WTC11 (cell line): ENCODE measurements around the gene EPHX1. TPM values are rescaled to one million over a fixed set of nuclear protein-coding genes. Genes with fewer than 3 reads are reported as not detected.
A peak's percentile ranks its signal among the peaks of the same experiment; 100 is the strongest.

Experiments
- ATAC-seq: fragments of 200-7000 bp; cut with Tn5 transposase; 2 replicates; pipeline ENCODE4 v1.10.0; 2021; ENCODE audit warnings: mild to moderate bottlenecking, moderate library complexity
- CTCF ChIA-PET: fragments of 300-600 bp; sonication (Branson Sonifier 250); formaldehyde crosslinking; loops from one replicate; lab custom pipeline; 2021; ENCODE audit warnings: antibody characterized with exemption; lab: Charles Lee
- POLR2A ChIA-PET: fragments of 350-600 bp; sonication (Branson Sonifier 250); formaldehyde crosslinking; loops from one replicate; lab custom pipeline; 2021; ENCODE audit warnings: antibody characterized with exemption; lab: Charles Lee
- DNase-seq: peaks from one replicate; pipeline ENCODE4 v3.0.0; 2021; ENCODE audit warnings: low spot score
- H3K27ac Mint-ChIP-seq: 2 replicates; pipeline ENCODE4 v1.8.0; 2021; ENCODE audit warnings: mixed read lengths
- H3K27me3 Mint-ChIP-seq: 2 replicates; pipeline ENCODE4 v1.8.0; 2021; ENCODE audit warnings: low read depth, mild to moderate bottlenecking, moderate library complexity, mixed read lengths
- H3K36me3 Mint-ChIP-seq: 2 replicates; pipeline ENCODE4 v1.8.0; 2021; ENCODE audit warnings: mixed read lengths
- H3K4me1 Mint-ChIP-seq: 2 replicates; pipeline ENCODE4 v1.8.0; 2022; ENCODE audit warnings: mixed read lengths
- H3K4me3 Mint-ChIP-seq: 2 replicates; pipeline ENCODE4 v1.8.0; 2021; ENCODE audit warnings: mild to moderate bottlenecking, moderate library complexity, mixed read lengths
- H3K9me3 Mint-ChIP-seq: 2 replicates; pipeline ENCODE4 v1.8.0; 2021; ENCODE audit warnings: mixed read lengths
- CBFB ChIP-seq: sonication (generic); formaldehyde crosslinking; IDR thresholded peaks from 2 replicates; pipeline ENCODE4 v1.8.1; 2022; ENCODE audit warnings: mild to moderate bottlenecking, low read depth, missing genetic modification reagents
- FOXJ3 ChIP-seq: sonication (generic); formaldehyde crosslinking; IDR thresholded peaks from 2 replicates; pipeline ENCODE4 v1.9.0; 2021; ENCODE audit warnings: missing genetic modification reagents, mild to moderate bottlenecking, borderline replicate concordance
- GRHL2 ChIP-seq: fragments of 250-450 bp; sonication (Bioruptor Pico); IDR thresholded peaks from 2 replicates; pipeline ENCODE4 v1.8.0; 2022; ENCODE audit warnings: mild to moderate bottlenecking, moderate library complexity; ENCODE audit not compliant: insufficient replicate concordance, severe bottlenecking
- HMGA2 ChIP-seq: fragments of 250-450 bp; sonication (Bioruptor Pico); IDR thresholded peaks from 2 replicates; pipeline ENCODE4 v1.4.0; 2021; ENCODE audit warnings: mild to moderate bottlenecking, moderate library complexity
- MXD4 ChIP-seq: fragments of 250-450 bp; sonication (Bioruptor Pico); IDR thresholded peaks from 2 replicates; pipeline ENCODE4 v1.8.0; 2021; ENCODE audit warnings: mild to moderate bottlenecking, moderate library complexity, borderline replicate concordance
- PRRX2 ChIP-seq: fragments of 250-450 bp; sonication (Bioruptor Pico); IDR thresholded peaks from 2 replicates; pipeline ENCODE4 v1.8.0; 2021; ENCODE audit warnings: mild to moderate bottlenecking
- RELA ChIP-seq: sonication (generic); formaldehyde crosslinking; IDR thresholded peaks from 2 replicates; pipeline ENCODE4 v1.8.1; 2022; ENCODE audit warnings: missing genetic modification reagents, mild to moderate bottlenecking, borderline replicate concordance
- TP53 ChIP-seq: sonication (generic); formaldehyde crosslinking; IDR thresholded peaks from 2 replicates; pipeline ENCODE4 v1.8.1; 2023; ENCODE audit warnings: mild to moderate bottlenecking, missing genetic modification reagents
- ZNF232 ChIP-seq: sonication (generic); formaldehyde crosslinking; IDR thresholded peaks from 2 replicates; pipeline ENCODE4 v1.8.0; 2022; ENCODE audit warnings: mild to moderate bottlenecking, missing genetic modification reagents
- ZNF423 ChIP-seq: fragments of 250-450 bp; sonication (Bioruptor Pico); IDR thresholded peaks from 2 replicates; pipeline ENCODE4 v2.1.2; 2022; ENCODE audit warnings: mild to moderate bottlenecking, moderate library complexity
- ZNF671 ChIP-seq: fragments of 250-450 bp; sonication (Bioruptor Pico); IDR thresholded peaks from 2 replicates; pipeline ENCODE4 v1.8.0; 2021; ENCODE audit warnings: mild to moderate bottlenecking
- total RNA-seq: library from RNA; stranded (reverse); gene quantifications from 3 replicates; pipeline ENCODE4 v1.2.3, GENCODE V29; 2021
- TF ChIP-seq, protein P1 (sequence below): sonication (generic); formaldehyde crosslinking; IDR thresholded peaks from 2 replicates; pipeline ENCODE4 v1.8.0; 2022; ENCODE audit warnings: mild to moderate bottlenecking, missing genetic modification reagents
- TF ChIP-seq, protein P2 (sequence below): fragments of 250-450 bp; sonication (Bioruptor Pico); IDR thresholded peaks from 2 replicates; pipeline ENCODE4 v1.9.0; 2021; ENCODE audit warnings: mild to moderate bottlenecking, borderline replicate concordance
- TF ChIP-seq, protein P3 (sequence below): sonication (generic); formaldehyde crosslinking; IDR thresholded peaks from 2 replicates; pipeline ENCODE4 v1.8.0; 2022; ENCODE audit warnings: mild to moderate bottlenecking, missing genetic modification reagents
- TF ChIP-seq, protein P4 (sequence below): sonication (generic); formaldehyde crosslinking; IDR thresholded peaks from 2 replicates; pipeline ENCODE4 v1.8.1; 2023; ENCODE audit warnings: mild to moderate bottlenecking, missing genetic modification reagents
- TF ChIP-seq, protein P5 (sequence below): sonication (generic); formaldehyde crosslinking; IDR thresholded peaks from 2 replicates; pipeline ENCODE4 v1.8.0; 2022; ENCODE audit warnings: mild to moderate bottlenecking, missing genetic modification reagents
- TF ChIP-seq, protein P6 (sequence below): sonication (generic); formaldehyde crosslinking; conservative IDR thresholded peaks from 2 replicates; pipeline ENCODE4 v1.8.1; 2023; ENCODE audit warnings: mild to moderate bottlenecking, low read depth, missing genetic modification reagents, moderate library complexity
- TF ChIP-seq, protein P7 (sequence below): sonication (generic); formaldehyde crosslinking; IDR thresholded peaks from 2 replicates; pipeline ENCODE4 v1.8.0; 2022; ENCODE audit warnings: mild to moderate bottlenecking, missing genetic modification reagents
- TF ChIP-seq, protein P8 (sequence below): sonication (generic); formaldehyde crosslinking; IDR thresholded peaks from 2 replicates; pipeline ENCODE4 v1.8.0; 2023; ENCODE audit warnings: missing genetic modification reagents, mild to moderate bottlenecking, borderline replicate concordance

Gene EPHX1
- total RNA-seq, 1 experiment from 2014 or later, result 60.9 TPM

DNA sequence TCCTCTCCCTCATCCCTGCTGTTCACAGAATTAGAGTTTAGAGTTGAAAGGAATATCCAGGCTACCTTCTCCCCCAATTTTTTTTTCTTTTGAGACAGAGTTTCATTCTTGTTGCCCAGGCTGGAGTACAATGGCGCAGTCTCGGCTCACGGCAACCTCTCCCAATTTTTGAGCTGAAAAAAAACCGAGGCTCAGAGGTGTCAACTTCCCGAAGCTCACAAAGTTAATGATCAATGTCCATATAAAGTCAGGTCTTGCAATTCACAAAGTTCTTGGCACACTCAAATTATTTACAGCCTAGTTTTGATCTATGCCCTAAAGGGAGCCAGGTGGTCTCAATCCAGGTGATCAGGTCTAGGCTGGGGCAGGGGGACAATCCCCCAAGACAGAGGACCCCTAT is 79.8 kb downstream of the EPHX1 start:
- Mint-ChIP-seq H3K4me3 (peak overlapping the region; percentile 21; the same call in 1 of the 2 replicates), H3K36me3 (0 out of 2 replicates have a peak, but pooled peaks cover 4% of the 10 kb centered on the region), H3K9me3 (no peaks in the 10 kb centered on the region), H3K27ac (peak overlapping the region; percentile 78), H3K4me1 (peaks cover 42% of the 10 kb centered on the region), H3K27me3 (no peaks in the 10 kb centered on the region; the same call in 1 of the 2 replicates)
- no peak for TF ChIP-seq FOXJ3 (CRISPR knock-in tag)
- no peak for TF ChIP-seq ZNF423 (CRISPR knock-in tag)
- no peak for TF ChIP-seq CBFB (CRISPR knock-in tag)
- TF ChIP-seq, protein P1, sequence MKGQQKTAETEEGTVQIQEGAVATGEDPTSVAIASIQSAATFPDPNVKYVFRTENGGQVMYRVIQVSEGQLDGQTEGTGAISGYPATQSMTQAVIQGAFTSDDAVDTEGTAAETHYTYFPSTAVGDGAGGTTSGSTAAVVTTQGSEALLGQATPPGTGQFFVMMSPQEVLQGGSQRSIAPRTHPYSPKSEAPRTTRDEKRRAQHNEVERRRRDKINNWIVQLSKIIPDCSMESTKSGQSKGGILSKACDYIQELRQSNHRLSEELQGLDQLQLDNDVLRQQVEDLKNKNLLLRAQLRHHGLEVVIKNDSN (CRISPR knock-in tag), result no peak
- TF ChIP-seq, protein P2, sequence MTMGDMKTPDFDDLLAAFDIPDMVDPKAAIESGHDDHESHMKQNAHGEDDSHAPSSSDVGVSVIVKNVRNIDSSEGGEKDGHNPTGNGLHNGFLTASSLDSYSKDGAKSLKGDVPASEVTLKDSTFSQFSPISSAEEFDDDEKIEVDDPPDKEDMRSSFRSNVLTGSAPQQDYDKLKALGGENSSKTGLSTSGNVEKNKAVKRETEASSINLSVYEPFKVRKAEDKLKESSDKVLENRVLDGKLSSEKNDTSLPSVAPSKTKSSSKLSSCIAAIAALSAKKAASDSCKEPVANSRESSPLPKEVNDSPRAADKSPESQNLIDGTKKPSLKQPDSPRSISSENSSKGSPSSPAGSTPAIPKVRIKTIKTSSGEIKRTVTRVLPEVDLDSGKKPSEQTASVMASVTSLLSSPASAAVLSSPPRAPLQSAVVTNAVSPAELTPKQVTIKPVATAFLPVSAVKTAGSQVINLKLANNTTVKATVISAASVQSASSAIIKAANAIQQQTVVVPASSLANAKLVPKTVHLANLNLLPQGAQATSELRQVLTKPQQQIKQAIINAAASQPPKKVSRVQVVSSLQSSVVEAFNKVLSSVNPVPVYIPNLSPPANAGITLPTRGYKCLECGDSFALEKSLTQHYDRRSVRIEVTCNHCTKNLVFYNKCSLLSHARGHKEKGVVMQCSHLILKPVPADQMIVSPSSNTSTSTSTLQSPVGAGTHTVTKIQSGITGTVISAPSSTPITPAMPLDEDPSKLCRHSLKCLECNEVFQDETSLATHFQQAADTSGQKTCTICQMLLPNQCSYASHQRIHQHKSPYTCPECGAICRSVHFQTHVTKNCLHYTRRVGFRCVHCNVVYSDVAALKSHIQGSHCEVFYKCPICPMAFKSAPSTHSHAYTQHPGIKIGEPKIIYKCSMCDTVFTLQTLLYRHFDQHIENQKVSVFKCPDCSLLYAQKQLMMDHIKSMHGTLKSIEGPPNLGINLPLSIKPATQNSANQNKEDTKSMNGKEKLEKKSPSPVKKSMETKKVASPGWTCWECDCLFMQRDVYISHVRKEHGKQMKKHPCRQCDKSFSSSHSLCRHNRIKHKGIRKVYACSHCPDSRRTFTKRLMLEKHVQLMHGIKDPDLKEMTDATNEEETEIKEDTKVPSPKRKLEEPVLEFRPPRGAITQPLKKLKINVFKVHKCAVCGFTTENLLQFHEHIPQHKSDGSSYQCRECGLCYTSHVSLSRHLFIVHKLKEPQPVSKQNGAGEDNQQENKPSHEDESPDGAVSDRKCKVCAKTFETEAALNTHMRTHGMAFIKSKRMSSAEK, result no peak
- no peak for TF ChIP-seq TP53 (CRISPR knock-in tag)
- no peak for TF ChIP-seq ZNF232 (CRISPR knock-in tag)
- TF ChIP-seq, protein P3, sequence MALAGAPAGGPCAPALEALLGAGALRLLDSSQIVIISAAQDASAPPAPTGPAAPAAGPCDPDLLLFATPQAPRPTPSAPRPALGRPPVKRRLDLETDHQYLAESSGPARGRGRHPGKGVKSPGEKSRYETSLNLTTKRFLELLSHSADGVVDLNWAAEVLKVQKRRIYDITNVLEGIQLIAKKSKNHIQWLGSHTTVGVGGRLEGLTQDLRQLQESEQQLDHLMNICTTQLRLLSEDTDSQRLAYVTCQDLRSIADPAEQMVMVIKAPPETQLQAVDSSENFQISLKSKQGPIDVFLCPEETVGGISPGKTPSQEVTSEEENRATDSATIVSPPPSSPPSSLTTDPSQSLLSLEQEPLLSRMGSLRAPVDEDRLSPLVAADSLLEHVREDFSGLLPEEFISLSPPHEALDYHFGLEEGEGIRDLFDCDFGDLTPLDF, result no peak
- TF ChIP-seq RELA (CRISPR knock-in tag), result no peak
- TF ChIP-seq, protein P4, sequence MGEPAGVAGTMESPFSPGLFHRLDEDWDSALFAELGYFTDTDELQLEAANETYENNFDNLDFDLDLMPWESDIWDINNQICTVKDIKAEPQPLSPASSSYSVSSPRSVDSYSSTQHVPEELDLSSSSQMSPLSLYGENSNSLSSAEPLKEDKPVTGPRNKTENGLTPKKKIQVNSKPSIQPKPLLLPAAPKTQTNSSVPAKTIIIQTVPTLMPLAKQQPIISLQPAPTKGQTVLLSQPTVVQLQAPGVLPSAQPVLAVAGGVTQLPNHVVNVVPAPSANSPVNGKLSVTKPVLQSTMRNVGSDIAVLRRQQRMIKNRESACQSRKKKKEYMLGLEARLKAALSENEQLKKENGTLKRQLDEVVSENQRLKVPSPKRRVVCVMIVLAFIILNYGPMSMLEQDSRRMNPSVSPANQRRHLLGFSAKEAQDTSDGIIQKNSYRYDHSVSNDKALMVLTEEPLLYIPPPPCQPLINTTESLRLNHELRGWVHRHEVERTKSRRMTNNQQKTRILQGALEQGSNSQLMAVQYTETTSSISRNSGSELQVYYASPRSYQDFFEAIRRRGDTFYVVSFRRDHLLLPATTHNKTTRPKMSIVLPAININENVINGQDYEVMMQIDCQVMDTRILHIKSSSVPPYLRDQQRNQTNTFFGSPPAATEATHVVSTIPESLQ (CRISPR knock-in tag), result no peak
- TF ChIP-seq ZNF671, result no peak
- TF ChIP-seq, protein P5, sequence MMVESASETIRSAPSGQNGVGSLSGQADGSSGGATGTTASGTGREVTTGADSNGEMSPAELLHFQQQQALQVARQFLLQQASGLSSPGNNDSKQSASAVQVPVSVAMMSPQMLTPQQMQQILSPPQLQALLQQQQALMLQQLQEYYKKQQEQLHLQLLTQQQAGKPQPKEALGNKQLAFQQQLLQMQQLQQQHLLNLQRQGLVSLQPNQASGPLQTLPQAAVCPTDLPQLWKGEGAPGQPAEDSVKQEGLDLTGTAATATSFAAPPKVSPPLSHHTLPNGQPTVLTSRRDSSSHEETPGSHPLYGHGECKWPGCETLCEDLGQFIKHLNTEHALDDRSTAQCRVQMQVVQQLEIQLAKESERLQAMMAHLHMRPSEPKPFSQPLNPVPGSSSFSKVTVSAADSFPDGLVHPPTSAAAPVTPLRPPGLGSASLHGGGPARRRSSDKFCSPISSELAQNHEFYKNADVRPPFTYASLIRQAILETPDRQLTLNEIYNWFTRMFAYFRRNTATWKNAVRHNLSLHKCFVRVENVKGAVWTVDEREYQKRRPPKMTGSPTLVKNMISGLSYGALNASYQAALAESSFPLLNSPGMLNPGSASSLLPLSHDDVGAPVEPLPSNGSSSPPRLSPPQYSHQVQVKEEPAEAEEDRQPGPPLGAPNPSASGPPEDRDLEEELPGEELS (CRISPR knock-in tag), result no peak
- no peak for TF ChIP-seq GRHL2 (CRISPR knock-in tag)
- no peak for TF ChIP-seq HMGA2
- TF ChIP-seq, protein P6, sequence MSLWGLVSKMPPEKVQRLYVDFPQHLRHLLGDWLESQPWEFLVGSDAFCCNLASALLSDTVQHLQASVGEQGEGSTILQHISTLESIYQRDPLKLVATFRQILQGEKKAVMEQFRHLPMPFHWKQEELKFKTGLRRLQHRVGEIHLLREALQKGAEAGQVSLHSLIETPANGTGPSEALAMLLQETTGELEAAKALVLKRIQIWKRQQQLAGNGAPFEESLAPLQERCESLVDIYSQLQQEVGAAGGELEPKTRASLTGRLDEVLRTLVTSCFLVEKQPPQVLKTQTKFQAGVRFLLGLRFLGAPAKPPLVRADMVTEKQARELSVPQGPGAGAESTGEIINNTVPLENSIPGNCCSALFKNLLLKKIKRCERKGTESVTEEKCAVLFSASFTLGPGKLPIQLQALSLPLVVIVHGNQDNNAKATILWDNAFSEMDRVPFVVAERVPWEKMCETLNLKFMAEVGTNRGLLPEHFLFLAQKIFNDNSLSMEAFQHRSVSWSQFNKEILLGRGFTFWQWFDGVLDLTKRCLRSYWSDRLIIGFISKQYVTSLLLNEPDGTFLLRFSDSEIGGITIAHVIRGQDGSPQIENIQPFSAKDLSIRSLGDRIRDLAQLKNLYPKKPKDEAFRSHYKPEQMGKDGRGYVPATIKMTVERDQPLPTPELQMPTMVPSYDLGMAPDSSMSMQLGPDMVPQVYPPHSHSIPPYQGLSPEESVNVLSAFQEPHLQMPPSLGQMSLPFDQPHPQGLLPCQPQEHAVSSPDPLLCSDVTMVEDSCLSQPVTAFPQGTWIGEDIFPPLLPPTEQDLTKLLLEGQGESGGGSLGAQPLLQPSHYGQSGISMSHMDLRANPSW (CRISPR knock-in tag), result no peak
- TF ChIP-seq PRRX2, result no peak
- TF ChIP-seq, protein P7, sequence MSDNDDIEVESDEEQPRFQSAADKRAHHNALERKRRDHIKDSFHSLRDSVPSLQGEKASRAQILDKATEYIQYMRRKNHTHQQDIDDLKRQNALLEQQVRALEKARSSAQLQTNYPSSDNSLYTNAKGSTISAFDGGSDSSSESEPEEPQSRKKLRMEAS (CRISPR knock-in tag), result no peak
- no peak for TF ChIP-seq MXD4
- TF ChIP-seq, protein P8, sequence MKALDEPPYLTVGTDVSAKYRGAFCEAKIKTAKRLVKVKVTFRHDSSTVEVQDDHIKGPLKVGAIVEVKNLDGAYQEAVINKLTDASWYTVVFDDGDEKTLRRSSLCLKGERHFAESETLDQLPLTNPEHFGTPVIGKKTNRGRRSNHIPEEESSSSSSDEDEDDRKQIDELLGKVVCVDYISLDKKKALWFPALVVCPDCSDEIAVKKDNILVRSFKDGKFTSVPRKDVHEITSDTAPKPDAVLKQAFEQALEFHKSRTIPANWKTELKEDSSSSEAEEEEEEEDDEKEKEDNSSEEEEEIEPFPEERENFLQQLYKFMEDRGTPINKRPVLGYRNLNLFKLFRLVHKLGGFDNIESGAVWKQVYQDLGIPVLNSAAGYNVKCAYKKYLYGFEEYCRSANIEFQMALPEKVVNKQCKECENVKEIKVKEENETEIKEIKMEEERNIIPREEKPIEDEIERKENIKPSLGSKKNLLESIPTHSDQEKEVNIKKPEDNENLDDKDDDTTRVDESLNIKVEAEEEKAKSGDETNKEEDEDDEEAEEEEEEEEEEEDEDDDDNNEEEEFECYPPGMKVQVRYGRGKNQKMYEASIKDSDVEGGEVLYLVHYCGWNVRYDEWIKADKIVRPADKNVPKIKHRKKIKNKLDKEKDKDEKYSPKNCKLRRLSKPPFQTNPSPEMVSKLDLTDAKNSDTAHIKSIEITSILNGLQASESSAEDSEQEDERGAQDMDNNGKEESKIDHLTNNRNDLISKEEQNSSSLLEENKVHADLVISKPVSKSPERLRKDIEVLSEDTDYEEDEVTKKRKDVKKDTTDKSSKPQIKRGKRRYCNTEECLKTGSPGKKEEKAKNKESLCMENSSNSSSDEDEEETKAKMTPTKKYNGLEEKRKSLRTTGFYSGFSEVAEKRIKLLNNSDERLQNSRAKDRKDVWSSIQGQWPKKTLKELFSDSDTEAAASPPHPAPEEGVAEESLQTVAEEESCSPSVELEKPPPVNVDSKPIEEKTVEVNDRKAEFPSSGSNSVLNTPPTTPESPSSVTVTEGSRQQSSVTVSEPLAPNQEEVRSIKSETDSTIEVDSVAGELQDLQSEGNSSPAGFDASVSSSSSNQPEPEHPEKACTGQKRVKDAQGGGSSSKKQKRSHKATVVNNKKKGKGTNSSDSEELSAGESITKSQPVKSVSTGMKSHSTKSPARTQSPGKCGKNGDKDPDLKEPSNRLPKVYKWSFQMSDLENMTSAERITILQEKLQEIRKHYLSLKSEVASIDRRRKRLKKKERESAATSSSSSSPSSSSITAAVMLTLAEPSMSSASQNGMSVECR (CRISPR knock-in tag), result no peak
- ChIA-PET CTCF (interaction anchor here (0.9 to 4.3 kb wide), 10 partner anchors 7 to 415 kb away, joined by 3 to 21 read pairs (median 9); partner anchors contain the start of genes PYCR2 and TMEM63A), POLR2A (interaction anchor here (0.6 to 1.5 kb wide), 6 partner anchors 9 to 111 kb away, joined by 3 read pairs; no protein-coding TSS in a partner anchor)
- no peak for ATAC-seq
- no peak for DNase-seq
